Anterior cingulate cortex (tissue), 58 donors: ENCODE measurements around the gene NPY5R.

Source experiments
- DNase-seq, 58 donors: peaks; one replicate each; lab custom pipeline; 2025; lab: John Stamatoyannopoulos, UW

The NPY5R gene

DNA sequence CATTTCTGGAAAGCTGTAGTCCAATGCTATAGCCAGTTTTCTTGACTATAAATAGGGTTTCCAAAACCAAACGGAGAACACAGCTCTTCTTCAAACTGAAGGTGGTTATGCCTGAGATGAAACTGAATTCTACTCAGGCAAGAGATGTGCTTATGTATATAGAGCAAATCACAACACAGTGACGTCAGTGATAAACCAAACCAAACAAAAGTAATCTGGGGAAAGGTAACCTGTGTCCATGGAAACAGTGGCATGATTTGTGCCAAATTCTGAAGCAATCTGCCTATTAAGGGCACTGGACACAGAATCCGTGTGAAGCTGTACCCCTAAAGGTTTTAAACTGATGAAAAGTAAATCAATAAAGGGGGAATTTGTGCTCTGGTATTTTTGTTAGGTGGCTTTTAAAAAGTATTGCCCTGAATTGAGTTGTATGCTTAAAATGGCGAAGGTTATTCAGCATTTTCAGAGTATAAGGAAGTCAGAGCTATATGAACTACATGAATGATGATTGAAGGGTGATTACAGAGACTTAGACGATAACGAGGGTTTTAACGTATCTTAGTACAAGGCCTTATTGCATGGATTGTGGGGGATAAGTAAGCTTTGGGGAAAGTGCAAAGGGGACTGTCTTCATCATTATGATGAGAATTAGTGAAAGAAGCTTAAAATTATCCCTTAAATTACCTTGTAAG is 38.6 kb downstream of the NPY5R start:
- DNase-seq, result no peak

DNA sequence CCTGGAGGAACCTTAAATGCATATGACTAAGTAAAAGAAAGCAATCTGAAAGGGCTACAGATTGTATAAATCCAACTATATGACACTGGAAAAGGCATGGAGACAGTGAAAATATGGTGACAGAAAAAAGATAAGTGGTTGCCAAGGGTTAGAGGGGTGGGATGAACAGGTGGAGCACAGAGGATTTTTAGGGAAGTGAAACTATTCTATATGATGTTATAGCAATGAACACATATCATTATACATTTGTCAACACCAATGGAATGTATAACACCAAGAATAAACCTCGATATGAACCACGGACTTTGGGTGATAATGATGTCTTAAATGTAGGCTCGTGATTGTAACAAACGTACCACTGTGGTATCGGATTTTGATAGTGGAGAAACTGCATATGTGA is 40.7 kb downstream of the NPY5R start:
- DNase-seq, result no peak

DNA sequence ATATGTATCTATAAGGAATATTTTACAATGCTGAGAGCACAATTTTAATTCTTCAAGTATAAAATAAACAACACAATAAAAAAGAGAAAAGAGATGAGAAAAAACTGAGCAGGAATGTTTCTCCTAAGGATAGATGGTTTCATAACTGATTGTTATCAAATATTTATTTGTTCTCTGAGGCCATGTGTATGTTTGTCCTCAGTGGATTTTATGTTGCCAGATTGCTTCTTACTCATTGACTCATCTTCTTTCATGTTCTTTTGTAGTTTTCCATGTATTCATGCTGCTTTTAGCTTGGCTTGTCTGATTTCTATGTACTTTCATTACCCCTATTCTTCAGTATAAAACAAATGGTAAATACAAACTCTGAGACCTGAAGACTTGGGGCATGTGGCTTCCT is 41.2 kb downstream of the NPY5R start:
- DNase-seq, result no peak

DNA sequence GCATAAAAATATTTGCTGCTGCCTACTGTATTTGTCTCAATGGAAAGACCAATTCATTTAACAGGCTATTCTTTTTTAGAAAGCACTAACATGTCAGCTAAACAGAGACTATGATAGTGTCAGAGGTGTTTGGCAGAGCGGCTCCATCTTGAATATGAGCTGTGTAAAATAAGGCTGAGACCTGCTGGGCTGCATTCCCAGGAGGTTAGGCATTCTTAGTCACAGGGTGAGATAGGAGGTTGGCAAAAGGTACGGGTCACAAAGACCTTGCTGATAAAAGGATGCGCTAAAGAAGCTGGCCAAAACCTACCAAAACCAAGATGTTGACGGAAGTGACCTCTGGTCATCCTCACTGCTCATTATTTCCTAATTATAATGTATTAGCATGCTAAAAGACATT is 41.8 kb downstream of the NPY5R start:
- no peak for DNase-seq

DNA sequence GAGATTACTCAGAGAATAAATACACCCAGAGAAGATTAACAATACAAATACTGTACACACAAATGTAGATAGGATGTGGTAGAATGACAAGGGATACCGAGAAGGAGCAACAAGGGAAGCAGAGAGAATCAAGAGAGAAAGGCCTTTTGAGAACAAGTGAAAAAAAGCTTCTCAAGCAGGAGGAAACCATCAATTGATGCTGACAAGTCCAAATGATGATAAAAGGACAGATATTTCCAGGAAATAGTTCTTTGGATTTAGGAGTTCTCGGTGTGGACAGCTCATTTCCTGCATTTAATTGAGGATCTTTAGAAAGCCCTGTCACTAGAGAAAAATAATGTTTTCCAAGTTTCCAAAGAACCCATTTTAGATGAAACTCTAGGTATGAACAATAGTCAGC is 48.1 kb downstream of the NPY5R start:
- DNase-seq, result no peak

DNA sequence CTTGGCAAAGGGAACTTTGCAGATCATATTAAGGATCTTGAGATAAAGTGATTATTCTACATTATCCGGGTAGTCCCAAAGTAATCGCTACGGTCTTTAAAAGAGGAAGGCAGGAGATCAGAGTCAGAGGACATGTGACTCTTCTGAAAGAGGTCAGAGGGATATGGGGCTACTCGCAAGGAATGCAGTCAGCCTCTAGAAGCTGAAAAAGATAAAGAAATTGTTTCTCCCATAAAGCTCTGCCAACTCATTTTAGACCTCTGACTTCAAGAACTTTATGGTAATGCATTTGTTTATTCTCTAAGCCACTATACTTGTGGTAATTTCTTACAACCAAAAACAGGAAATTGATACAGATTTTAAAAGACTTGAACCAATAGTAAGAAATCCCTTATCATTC is 48.6 kb downstream of the NPY5R start:
- DNase-seq, result no peak

DNA sequence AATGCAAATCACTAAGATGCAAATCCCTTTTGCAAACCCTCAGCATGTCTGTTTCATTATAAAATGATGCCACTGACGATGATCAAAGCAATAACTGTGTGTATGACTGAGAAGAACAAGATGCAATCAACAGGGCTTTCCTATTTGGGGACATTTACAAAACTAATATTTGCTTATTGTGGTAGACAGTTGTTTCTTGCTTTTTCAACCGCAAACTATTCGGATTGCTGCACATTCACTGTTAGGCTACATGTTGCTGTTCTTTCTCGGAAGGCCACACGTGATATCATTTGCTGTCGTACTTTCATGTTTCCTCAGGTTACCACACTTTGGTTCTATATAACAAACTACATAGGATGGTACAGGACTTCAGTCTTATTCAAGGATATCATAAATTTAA is 49.8 kb downstream of the NPY5R start:
- no peak for DNase-seq

DNA sequence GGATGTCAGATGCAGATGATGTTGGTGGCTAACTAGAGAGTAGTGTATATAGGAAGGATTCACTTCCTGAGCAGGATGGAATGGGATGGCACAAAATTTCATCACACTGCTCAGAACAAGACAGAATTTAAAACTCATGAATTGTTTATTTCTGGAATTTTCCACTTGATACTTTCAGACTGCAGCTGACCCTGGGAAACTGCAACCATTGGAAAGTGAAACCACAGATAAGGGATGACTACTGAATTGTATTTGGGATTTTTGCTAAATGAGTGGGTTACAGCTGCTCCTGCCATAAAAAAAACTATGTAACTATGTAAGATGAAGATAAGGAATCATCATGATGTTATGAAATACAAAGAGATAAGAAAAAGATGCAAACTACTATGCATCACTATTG is 51.4 kb downstream of the NPY5R start:
- DNase-seq, result no peak

DNA sequence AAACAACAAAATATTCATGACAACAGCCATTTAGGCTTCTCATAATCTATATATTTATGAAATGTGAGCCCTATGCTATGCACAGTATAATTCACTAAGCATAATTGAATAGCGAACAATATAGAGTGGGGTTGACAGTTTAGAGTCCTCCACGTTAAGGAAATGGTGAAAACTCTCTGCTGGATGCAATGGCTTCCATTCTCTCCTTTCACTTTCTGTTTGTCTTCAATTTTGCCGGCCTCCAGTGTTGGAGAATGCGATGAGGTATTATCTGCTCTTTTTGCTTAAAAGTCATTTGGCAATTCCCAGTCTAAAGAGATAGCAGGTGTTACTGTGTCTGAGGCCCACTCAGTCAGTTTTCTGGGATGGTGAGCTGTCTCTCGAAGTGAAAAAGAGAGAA is 52.1 kb downstream of the NPY5R start:
- DNase-seq, result no peak

DNA sequence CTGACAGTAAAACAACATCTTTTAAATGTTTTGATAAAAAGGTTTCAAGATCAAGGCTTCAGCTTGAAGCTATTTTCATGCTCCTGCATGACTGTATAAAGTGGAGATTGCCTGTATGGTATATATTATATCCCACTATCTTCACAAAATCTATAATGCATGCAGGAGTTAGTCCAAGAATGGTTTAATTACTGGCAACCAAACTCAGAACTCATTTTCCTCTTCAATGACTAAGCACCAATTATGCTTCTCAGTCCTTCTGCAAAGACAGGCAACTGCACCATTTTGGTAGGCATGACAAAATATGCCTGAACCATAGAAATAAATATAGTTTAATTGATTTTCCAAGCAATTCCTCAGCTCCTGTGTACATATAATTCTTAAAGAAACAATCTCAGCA is 54.5 kb downstream of the NPY5R start:
- no peak for DNase-seq

DNA sequence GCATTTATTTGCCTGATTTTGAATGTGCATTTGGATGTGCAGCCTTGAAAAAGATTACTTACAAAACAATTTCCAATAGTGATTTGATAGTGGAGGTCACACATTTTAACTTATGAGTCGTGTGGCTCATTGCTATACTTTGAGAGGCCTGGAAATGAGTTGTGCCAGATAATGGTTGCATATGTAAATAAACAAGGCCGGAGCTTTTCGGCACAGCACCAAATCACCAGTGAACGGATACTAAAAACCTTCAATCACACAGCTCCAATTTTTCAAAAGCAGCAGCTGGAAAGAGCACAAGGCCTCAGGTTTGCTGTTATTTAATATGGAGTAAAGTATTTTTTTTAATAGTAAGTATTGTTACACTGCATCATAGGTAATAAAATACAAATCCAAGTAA is 57.2 kb downstream of the NPY5R start:
- no peak for DNase-seq
